K562 (cell line): ENCODE data around the gene COX6A1. TPM values are rescaled to one million over a fixed set of nuclear protein-coding genes. Genes with fewer than 3 reads are reported as not detected.
A peak's percentile ranks its signal among the peaks of the same experiment; 100 is the strongest.
"Not testable (repeated sequence)": the region's sequence is repeated elsewhere in the genome, so short reads cannot be mapped to it uniquely, and the experiment has no call there.

ENCODE experiments used
- ADNP ChIP-seq: fragments of 200-800 bp; sonication (Bioruptor generic); IDR thresholded peaks from 2 replicates; pipeline ENCODE4 v1.6.1; 2016; ENCODE audit warnings: missing genetic modification characterization, missing compliant biosample characterization
- ARID1B ChIP-seq: fragments of 450-650 bp; IDR thresholded peaks from 2 replicates; pipeline ENCODE4 v1.6.1; 2016; ENCODE audit warnings: antibody characterized with exemption, mild to moderate bottlenecking, inconsistent platforms
- CTBP1 ChIP-seq: fragments of 450-650 bp; IDR thresholded peaks from 2 replicates; pipeline ENCODE4 v1.6.1; 2016; ENCODE audit warnings: borderline replicate concordance
- EP300 ChIP-seq: IDR thresholded peaks from 2 replicates; pipeline ENCODE4 v1.6.1; 2012; ENCODE audit warnings: low read length, improper control_type of control experiment
- MEIS2 ChIP-seq: fragments of 450-650 bp; IDR thresholded peaks from 2 replicates; pipeline ENCODE4 v1.6.1; 2014; ENCODE audit warnings: mild to moderate bottlenecking; ENCODE audit not compliant: partially characterized antibody
- MNT ChIP-seq, 2 experiments: fragments of 450-650 bp; conservative IDR thresholded peaks; 2 replicates each; pipeline ENCODE4 v1.6.1; 2017; ENCODE audit warnings: mild to moderate bottlenecking in 2 of 2, moderate library complexity in 2 of 2
- NCOR1 ChIP-seq: fragments of 450-650 bp; IDR thresholded peaks from 2 replicates; pipeline ENCODE4 v1.6.1; 2016; ENCODE audit warnings: mild to moderate bottlenecking, moderate library complexity
- NFIC ChIP-seq: fragments of 450-650 bp; IDR thresholded peaks from 2 replicates; pipeline ENCODE4 v1.6.1; 2017; ENCODE audit warnings: mild to moderate bottlenecking, inconsistent platforms
- PBX2 ChIP-seq, 2 experiments: IDR thresholded peaks in 1 of 2; conservative IDR thresholded peaks in 1 of 2; 2 replicates each; pipeline ENCODE4 v1.6.1; 2016; ENCODE audit warnings: low read depth in 2 of 2, mild to moderate bottlenecking in 1 of 2, missing compliant biosample characterization in 1 of 2, missing genetic modification characterization in 1 of 2, moderate library complexity in 1 of 2
- PKNOX1 ChIP-seq: fragments of 450-650 bp; IDR thresholded peaks from 2 replicates; pipeline ENCODE4 v1.6.1; 2016
- PML ChIP-seq: IDR thresholded peaks from 2 replicates; pipeline ENCODE4 v1.6.1; 2012; ENCODE audit warnings: low read length, inconsistent platforms
- POLR2AphosphoS5 ChIP-seq: IDR thresholded peaks from 2 replicates; pipeline ENCODE4 v1.6.1; 2011; ENCODE audit warnings: mild to moderate bottlenecking, low read depth, low read length, moderate library complexity; ENCODE audit not compliant: control insufficient read depth, insufficient read depth
- RFX1 ChIP-seq: fragments of 450-650 bp; IDR thresholded peaks from 2 replicates; pipeline ENCODE4 v1.6.1; 2016; ENCODE audit warnings: mild to moderate bottlenecking, moderate library complexity
- SOX6 ChIP-seq: fragments of 450-650 bp; IDR thresholded peaks from 2 replicates; pipeline ENCODE4 v1.6.1; 2014; ENCODE audit warnings: mild to moderate bottlenecking
- STAT5A ChIP-seq: IDR thresholded peaks from 2 replicates; pipeline ENCODE4 v1.6.1; 2012; ENCODE audit warnings: low read length, inconsistent platforms, borderline replicate concordance
- TFAP4 ChIP-seq: sonication (generic); formaldehyde crosslinking; IDR thresholded peaks from 2 replicates; pipeline ENCODE4 v1.8.0; 2022; ENCODE audit warnings: missing genetic modification reagents, mild to moderate bottlenecking, moderate library complexity, borderline replicate concordance
- TOE1 ChIP-seq, 2 experiments: fragments of 450-650 bp in 1 of 2; sonication (generic) in 1 of 2; formaldehyde crosslinking in 1 of 2; IDR thresholded peaks; 2 replicates each; pipeline versions ENCODE4 v1.7.1 to v1.8.0; 2016 to 2022; ENCODE audit warnings: borderline replicate concordance in 2 of 2, mild to moderate bottlenecking in 2 of 2, antibody characterized with exemption in 1 of 2, inconsistent platforms in 1 of 2, low read depth in 1 of 2, missing genetic modification reagents in 1 of 2, moderate library complexity in 1 of 2
- TRIM24 ChIP-seq, 2 experiments: fragments of 450-650 bp; IDR thresholded peaks; 2 replicates each; pipeline ENCODE4 v1.6.1; 2016
- USF1 ChIP-seq: sonication (generic); formaldehyde crosslinking; IDR thresholded peaks from 2 replicates; pipeline ENCODE4 v1.9.0; 2022; ENCODE audit warnings: mild to moderate bottlenecking, missing genetic modification reagents
- YY1 ChIP-seq, 3 experiments: IDR thresholded peaks; 2 replicates each; pipeline ENCODE4 v1.6.1; 2011; ENCODE audit warnings: low read length in 2 of 3, mild to moderate bottlenecking in 2 of 3, moderate library complexity in 2 of 3, borderline replicate concordance in 1 of 3, control low read depth in 1 of 3, low read depth in 1 of 3; ENCODE audit not compliant: insufficient read depth in 3 of 3, insufficient replicate concordance in 2 of 3, control insufficient read depth in 1 of 3, insufficient read length in 1 of 3; ENCODE audit errors: extremely low read depth in 1 of 3
- polyA plus RNA-seq, 8 experiments: library from polyadenylated mRNA; depleted of rRNA in 4 of 8; stranded (reverse) in 5 of 8; unstranded in 3 of 8; fragments of >200 nt; fragmentation: Nextera tagmentation in 2 of 8; fragmentation: Illumina TruSeq in 1 of 8; extraction: Ambion mirVana in 2 of 8; extraction: Trizol in 1 of 8; gene quantifications; 2 replicates each; pipeline versions ENCODE4 v1.2.1 to v1.2.3, GENCODE V29; 2011 to 2014; ENCODE audit warnings: inconsistent platforms in 1 of 8, missing spikeins in 1 of 8
- total RNA-seq, 7 experiments: library from RNA; depleted of rRNA in 6 of 7; stranded (reverse); fragments of >200 nt in 6 of 7; fragmentation: Illumina TruSeq in 2 of 7; extraction: Trizol in 2 of 7; gene quantifications; 2 replicates each; pipeline versions ENCODE4 v1.2.1 to v1.2.3, GENCODE V29; 2011 to 2021; ENCODE audit warnings: low replicate concordance in 1 of 7

Gene COX6A1
- total and polyA plus RNA-seq, 9 of the 15 experiments (the other 6 are each of a cell fraction or from before 2014, with no cell fraction given): 414 to 4,142 (median 931) TPM

- TF ChIP-seq STAT5A (peak; percentile 60), MEIS2 (peak; percentile 40), RFX1 (peak; percentile 93), EP300 (peak; percentile 65), USF1 (CRISPR knock-in tag) (peak; percentile 56; the same call in 1 of the 2 replicates), NCOR1 (peak; percentile 71), MNT (conservative IDR thresholded peaks at IDR 0.05) (peak in 1 of 2 experiments; percentile 32; a peak in 1 of 4 replicates), TOE1 (IDR thresholded peaks at IDR 0.05; ENCODE audit: borderline replicate concordance) (peak; percentile 84), CTBP1 (peak; percentile 34; the same call in 1 of the 2 replicates), YY1 (IDR thresholded peaks at IDR 0.05; ENCODE audit: borderline replicate concordance in 1 of 3, control insufficient read depth in 1 of 3, extremely low read depth in 1 of 3, insufficient read depth in 3 of 3, insufficient read length in 1 of 3, insufficient replicate concordance in 2 of 3, low read depth in 1 of 3, low read length in 2 of 3) (peak in 1 of 3 experiments; percentile 71), ADNP (tag) (0 out of 2 replicates have a peak, but pooled peaks have one; percentile 45), NFIC (peak; percentile 54), SOX6 (0 out of 2 replicates have a peak, but pooled peaks have one; percentile 48), PML (0 out of 2 replicates have a peak, but pooled peaks have one; percentile 34), PBX2 (tag; conservative IDR thresholded peaks at IDR 0.05; ENCODE audit: low read depth) (0 out of 2 replicates have a peak, but pooled peaks have one; percentile 13), ARID1B (peak; percentile 81), TFAP4 (CRISPR knock-in tag) (peak; percentile 63; the same call in 1 of the 2 replicates), TRIM24 (IDR thresholded peaks at IDR 0.05) (peak in 1 of 2 experiments; percentile 39; a peak in 1 of 4 replicates), PKNOX1 (peak; percentile 44), POLR2AphosphoS5 (peak; percentile 76)
- TF ChIP-seq TOE1 (CRISPR knock-in tag; IDR thresholded peaks at IDR 0.05; ENCODE audit: borderline replicate concordance, low read depth); PBX2 (CRISPR knock-in tag; IDR thresholded peaks at IDR 0.05; ENCODE audit: low read depth): not testable (repeated sequence)
These were observed 49.6 kb downstream of the COX6A1 start (continued) for GRCh38 chr12:120487552-120487951.
